NCI-H1436 treated with DMSO at 0.1 percent for 48 hours (cell line): ENCODE data around the gene ATIC.
"Not testable (repeated sequence)": the region's sequence is repeated elsewhere in the genome, so short reads cannot be mapped to it uniquely, and the experiment has no call there.

ENCODE experiments used
- DNase-seq: peaks from one replicate; lab custom pipeline; 2025; lab: John Stamatoyannopoulos, UW

ATIC gene

DNA sequence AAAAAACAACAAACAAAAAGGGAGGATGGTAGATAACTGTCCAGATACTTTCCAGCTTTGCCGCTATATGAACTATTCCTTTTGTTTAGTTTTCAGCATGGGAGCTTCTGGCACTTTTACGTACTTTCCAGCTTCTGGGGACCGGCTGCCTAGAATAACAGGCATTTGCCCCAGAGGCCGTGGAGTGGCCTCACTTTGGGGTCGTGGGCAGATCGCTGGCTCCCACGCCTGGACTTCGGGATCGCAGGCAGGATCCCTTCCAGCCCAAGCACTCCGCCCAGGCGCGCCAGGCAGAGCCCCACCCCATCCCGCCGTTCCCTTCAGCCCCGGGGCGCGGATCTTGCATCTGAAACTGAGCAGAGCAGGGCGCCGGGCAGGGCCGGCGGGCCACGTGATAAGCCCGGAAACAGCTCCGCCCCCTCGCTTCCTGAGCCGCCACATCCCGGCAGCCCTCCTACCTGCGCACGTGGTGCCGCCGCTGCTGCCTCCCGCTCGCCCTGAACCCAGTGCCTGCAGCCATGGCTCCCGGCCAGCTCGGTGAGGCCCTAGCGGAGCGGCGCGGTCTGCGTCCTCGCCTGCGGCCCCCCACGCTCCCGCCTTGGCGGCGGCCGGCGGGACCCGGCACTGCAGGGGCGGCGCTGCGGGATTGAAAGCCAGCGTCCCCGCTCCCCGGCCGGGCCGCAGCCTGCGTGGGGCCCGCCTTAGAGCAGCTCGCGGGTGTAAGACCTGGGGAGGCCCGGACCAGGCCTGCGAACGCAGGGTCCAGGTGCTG, at the start of gene ATIC:
Gene ATIC (plus strand): TSS at position 435 of the 772 bp plus-strand sequence. CDS start 84 bp downstream, at position 519.
- peak; percentile 64 for DNase-seq

DNA sequence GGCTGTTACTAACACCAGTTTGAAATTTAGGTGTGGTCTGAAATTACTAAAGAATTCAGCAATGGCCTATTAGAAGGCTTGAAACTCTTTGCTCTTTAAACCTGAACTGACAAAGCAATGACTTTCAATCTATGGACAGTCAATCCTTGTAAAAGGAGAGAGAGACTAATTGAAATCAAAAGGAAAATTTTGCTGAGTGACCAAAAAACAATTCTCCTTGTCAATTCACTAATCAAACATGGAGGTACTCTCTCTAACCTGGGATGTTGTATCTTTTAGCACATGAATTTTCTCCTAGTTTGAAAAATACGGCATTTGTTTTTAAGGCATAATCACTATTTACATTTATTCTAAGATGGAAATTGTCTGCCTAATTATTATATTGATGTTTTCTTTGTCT, 49.6 kb upstream of the ATIC start:
- DNase-seq = no peak

DNA sequence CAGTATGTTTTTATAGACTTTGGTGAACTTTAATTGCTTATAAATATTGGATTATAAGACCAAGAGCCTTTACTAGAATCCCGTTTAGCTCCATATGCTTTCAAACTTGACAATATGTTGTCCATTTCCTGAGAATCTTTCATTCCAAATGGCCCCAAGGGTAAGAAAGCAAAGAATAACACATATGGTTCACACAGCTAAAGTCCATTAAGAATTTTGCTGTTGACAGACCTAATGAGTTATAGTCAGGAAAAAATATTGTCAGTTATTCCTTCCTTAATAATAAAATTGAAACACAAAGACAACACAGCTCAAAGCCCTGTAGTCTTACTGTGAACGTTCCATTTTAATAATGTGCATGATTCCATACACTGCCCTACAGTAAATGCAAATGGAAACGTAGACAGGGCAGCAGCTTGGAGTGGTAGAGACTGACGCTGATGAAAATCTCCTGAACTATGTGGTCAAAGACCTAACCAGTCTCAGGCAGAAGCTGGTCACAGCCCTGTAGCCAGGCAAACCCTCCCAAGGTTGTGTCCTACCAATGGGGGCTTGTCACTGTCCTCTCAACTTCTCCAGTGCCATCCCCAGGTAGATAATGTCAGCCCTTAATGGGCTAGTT, 49.0 kb upstream of the ATIC start:
- no peak for DNase-seq

DNA sequence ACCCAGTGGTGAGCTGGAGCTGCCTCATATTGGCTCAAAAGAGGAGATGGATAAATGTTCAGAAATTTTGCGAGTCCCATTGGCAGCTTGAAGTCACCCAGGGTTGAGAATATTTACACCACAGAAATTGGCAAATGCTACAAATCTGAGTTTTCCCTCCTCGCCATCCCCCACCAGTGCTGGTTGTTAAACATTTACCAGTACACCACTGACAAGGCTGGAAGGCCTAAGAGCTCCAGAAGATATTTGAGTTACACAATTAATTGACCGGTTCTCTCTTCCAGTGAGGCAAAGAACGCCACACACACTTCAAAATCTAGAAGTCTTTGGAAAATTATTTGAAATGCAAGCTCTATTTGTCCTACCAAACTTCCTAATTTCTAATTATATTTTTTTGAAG, 47.5 kb upstream of the ATIC start:
- DNase-seq = no peak

DNA sequence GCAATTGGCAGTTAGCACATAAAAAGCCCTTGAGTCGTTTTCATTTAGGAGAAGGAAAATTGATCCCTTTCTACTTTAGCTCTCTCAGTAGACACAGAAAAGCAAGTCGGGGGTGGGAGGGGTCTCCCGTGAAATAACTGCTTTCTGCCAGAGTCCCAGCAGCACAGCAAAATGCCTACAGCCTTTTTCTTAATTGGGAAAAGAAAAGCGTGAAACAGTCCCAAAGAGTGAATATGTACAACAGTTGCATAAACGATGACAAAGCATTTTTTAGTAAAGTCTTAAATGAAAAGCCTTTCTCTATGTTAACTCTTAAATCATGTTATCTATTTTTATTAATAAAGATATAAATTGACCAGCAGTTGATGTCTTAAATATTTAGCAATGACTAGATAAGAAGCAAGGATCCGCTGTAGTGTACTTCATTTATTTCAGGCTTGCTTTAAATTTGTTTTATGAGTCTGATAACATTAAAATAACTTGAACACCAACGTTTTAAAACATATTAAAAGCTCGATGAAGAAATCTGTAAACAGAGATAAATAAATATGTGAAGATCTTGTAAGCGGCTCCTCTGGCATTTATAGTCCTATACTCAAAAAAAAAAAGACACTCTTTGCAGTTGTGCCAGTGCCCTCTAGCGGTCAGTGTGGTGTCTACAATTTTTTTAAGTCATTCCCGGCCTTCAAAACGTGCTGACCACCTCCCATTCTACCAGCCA, 42.3 kb upstream of the ATIC start:
- peak; percentile 21 for DNase-seq

DNA sequence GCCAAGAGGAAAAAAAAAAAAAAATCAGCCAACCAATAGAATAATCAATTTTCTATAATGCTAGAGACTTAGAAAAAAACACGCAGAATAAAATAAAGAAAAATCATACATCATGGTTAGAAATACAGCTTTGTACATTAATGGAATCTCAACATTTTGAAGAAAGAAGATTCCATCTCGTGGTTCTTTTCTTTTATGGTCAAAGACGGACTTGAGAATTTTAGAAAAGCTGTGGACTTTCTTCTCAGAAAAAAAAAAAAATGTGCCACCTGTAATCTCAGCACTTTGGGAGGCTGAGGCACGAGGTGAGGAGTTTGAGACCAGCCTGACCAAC, 41.8 kb upstream of the ATIC start:
- no peak for DNase-seq

DNA sequence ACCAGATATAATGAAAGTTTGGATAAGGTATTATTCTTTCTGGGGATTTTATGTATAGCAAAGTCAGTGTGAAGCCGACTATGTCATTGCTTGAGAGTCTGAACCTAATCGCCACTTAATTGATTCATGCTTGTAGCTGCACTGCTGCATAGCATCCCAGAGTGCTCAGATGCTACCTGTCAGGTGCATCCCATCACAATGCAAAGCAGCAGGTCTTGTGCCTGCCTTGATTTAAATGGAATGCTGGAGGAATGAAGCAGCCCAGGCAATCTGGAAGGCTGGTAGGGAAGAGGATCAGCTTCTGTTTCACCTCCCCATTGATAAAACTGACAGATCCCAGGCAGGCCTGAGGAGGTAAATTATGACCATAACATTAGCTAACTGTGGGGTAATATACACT, 40.4 kb upstream of the ATIC start:
- no peak for DNase-seq

DNA sequence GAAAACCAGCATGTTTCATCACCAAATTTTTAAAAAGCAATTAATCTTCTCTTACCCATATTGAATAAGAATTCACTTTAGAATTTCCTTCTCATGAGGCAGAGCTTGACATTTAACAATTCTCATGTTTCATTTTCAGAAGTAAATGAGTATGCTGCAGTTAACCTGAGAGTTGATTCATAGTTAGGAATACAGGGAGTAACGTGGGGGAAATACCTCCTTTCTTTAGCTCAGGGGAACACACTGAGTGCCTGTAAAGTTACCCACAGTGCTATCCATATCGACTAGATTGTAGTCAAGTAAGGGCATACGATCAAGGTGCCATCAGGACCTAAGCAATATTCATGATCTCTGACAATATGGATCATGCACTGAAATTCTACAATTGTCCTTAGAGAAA, 38.9 kb upstream of the ATIC start:
- DNase-seq = no peak

DNA sequence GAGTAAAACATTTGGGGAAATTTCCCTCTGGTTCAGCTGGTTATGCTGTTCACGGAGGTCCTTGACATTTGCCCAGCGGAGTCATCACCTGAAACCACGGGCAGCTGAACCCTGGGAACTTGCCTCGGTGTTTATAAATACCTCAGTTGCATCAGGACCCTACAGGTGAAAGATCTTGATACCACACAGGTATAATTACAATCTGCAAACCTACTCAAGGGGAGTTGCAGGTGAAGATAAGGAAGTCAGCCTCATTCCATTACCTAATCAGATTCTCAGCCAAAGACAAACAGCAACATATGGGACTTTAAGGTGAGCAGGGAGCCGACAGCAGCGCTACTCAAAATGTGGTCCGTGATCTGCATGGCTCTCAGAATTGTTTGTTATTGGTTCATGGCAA, 37.0 kb upstream of the ATIC start:
- DNase-seq = no peak

DNA sequence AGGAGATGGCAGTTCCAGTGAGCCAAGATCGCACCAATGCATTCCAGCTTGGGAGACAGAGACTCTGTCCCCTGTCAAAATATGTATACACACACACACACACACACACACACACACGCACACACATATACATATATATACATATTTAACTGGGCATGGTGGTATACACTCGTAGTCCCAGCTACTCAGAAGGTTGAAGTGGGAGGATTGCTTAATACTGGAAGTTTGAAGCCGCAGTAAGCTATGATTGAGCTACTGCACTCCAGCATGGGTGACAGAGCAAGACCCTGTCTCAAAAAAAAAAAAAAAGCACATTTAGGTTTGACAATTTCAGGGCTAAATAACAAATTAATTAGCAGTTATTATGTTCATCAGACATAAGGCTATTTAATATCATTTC, 36.0 kb upstream of the ATIC start:
- DNase-seq = no peak

DNA sequence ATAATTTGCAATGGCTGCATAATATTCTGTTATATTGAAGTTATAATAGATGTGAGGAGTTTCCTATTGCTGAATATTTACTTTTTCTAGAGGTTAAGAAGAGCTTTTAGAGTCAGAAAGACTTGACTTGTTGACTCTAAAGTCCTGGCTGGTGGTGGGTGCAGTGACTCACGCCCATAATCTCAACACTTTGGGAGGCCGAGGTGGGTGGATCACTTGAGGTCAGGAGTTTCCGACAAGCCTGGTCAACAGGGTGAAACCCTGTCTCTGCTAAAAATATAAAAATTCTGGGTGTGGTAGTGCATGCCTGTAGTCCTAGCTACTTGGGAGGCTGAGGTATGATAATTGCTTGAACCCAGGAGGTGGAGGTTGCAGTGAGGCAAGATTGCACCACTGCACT, 33.9 kb upstream of the ATIC start:
- no peak for DNase-seq

DNA sequence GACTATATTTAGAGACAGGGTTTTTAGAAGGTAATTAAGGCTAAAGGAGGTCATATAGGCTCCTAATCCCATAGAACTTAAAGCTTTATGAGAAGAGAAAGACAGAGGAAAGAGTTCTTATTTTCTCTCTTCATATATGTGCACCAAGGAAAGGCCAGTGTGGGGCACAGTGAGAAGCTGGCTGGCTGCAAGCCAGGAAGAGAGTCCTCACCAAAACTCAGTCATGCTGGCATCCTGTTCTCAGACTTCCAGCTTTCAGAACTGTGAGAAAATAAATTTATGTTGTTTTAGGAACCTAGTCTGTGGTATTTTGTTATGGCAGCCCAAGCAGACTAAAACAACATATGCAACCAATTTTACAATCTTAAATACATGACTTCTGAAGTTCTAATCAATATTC, 31.5 kb upstream of the ATIC start:
- no peak for DNase-seq

DNA sequence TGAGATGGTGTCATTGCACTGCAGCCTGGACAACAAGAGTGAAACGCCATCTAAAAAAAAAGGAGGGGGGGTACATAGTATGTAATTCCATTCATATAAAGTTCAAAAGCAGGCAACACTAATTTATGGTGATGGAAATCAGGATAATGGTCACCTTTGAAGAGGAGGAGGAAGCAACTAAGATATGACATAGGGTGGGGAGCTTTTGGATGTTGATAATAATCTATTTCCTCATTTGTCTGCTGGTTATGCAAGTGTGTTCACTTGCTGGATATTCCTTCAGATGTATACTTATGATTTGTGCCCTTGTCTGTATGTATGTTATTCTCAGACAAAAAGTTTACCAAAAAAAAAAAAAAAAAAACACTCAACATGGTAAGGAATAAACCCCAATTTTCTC, 28.6 kb upstream of the ATIC start:
- no peak for DNase-seq

DNA sequence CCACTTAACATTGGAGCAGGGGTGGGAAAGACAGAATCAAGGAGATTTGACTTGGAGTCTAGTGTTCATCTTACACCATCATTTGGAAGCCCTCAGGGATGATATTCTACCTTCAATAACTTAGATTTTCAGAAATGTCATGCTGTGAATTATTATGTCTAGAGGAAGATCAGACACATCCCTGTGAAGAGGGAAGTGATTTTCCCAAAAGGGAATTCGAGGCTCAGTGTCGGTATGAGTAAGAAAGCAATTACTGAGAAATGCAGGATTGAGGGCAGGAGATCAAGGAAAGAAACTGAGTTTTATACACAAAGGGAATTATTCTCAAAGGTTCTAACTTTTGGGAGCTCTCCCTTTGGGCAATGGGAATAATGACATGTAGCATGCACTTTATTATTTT, 25.6 kb upstream of the ATIC start:
- no peak for DNase-seq

DNA sequence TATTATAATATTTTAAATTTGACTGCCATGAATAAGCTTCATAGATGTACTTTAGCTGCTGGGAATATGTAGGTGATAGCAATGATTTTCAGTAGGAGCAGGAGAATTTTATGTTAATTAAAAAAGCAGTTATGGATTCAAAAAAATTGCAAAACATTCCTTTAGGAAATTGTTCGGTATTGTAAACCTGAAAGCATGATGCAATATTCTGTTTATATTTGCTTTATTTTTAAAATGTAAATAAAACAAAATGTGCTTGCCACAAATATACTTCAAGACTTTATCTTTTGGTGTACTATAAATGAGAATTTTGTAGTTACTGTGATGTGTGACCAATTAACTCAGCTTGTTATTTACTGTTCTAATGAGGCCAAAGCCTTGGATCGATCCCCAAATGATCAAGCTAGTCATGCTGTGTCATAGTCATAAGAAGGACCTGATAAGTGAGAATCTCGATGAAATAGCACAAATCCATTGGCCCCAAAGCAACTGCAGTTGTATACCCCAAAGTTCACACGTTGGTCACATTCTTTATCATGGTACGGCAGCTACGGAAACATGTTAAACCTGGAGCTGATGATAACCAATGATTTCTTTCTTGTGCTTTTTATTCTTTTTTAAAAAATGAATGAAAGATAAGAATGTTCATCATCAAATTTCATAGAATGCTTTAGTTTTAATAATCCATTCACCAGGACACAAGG, 23.6 kb upstream of the ATIC start:
- no peak for DNase-seq

DNA sequence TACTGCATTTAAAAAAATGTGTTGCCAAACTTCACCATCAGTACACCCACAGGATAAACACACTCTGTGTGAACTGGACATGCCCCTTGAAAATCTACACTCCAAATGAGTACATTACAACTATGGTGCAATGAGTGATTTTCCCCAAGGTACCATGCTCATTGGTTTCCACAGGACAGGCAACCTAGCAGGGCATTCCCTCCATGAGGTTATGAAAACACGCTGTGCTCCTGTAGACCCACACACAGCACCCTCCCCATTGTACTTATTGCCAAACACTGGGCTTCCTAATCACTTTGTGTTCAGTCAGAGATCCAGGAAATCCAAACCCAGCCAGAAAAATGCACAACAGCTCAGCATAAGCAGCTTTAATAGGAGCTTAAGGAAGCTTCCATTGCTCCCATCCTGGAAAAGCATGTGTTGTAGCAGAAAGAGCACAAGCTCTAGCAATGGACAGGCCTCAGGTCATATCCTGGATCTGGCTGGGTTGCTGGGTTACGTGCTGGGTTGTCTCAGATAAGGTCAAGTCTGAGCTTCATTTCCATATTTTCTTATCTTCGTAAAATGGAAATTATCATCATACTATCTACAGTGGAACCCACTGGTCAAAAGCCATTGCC, 20.8 kb upstream of the ATIC start:
- DNase-seq = no peak

DNA sequence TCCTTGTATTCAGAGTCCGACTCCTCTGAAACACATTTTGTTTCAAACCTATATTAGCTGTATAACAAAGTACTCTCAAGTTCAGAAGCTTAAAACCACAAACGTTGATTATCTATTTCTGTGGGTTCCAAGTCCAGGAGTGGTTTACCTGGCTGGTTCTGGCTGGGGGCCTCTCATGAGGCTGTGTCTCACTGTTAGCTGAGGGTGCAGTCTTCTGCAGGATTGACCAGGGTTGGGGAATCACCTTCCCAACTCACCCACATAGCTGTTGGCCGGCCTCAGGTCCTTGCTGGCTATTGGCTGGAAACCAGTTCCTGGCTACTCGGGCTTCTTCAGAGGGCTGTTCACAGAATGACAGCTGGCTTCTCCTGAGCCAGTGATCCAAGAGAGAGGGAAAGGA, 18.0 kb upstream of the ATIC start:
- DNase-seq = no peak

DNA sequence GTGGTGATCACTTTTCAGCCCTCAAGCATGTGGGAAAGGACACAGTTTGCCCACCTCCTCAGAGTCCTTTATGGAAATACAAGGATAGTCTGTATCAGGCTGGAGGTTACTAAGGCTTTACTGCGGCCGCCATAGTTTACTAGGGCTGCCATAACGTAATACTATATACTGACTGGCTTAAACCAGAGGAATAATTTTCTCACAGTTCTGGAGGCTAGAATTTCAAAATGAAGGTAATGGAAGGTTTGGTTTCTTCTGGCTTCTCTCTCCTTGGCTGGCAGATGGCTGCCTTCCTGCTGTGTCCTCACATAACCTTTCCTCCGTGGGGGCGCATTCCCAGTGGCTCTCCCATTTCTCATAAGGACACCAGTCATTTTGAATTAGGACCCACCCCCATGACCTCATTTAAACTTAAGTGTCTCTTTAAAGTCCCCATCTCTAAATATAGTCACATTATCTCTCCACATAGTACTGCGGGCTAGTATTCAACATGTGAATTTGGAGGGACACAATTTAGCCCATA, 12.5 kb upstream of the ATIC start:
- no peak for DNase-seq

DNA sequence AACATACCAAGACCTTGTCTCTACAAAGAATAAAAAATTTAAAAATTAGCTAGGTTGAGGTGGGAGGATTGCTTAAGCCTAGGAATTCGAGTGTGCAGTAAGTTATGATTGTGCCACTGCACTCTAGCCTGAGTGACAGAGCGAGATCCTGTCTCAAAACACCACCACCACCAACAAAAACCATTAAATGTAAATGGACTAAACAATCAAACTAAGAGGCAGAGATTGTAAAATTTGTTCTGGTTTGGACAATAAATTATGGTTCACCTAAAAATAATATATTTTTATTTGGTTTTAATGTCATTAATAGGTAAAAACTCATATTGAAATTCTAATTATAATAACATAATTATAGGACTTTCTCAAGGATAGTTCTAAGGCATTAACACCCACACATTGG, 9.9 kb upstream of the ATIC start:
- DNase-seq = no peak

DNA sequence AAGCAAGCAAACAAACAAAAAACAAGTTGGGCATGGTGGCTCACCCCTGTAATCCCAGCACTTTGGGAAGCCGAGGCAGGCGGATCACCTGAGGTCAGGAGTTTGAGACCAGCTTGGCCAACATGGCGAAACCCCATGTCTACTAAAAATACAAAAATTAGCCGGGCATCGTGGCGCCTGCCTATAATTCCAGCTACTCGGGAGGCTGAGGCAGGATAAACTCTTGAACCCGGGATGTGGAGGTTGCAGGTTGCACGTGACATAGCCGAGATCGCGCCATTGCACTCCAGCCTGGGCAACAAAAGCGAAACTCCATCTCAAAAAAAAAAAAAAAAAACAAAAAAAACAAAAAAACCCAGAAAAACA, 617 bp upstream of the ATIC start:
- DNase-seq = not testable (repeated sequence)

DNA sequence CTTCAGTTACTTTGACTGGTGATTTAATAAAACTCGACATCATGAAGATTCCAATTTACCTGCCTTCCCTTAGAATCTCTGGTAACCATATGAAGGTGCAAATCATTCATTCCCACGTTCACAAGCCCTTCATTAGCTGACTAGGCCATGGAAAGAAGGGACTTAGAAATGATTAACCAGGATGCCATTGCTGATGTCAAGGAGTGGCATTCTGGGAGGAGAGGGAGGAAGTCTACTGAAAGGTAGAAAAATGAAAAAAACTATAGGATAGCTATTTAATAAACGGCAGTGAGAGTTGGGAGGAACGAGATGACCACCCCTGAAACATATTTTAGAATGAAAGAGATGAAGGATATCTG, 1.4 kb downstream of the ATIC start:
- DNase-seq = no peak

DNA sequence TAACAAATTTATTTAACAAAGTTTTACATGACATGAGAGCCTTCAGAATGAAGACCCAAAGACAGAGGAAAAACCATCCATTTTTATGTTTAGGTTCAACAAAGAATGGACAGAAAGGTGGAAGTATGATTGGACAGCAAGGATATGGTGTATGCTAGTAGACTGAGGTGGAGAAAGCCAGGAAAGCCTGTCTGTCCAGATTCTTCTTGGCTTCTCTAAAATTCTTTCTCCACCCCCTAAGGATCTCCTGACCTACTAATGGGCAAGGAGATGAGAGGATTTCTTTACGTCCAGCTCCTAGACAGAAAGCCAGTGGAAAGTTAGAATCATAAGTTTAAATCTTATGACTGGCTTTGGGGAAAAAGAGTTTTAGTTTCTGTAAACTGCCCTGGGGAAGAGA, 3.0 kb downstream of the ATIC start:
- no peak for DNase-seq
